Measurements from ENCODE around the gene BLZF1. TPM values are rescaled to one million over a fixed set of nuclear protein-coding genes. Genes with fewer than 3 reads are reported as not detected.
A peak's percentile ranks its signal among the peaks of the same experiment; 100 is the strongest.

The BLZF1 gene
- total and polyA plus RNA-seq, 3 experiments from 2014 or later, result 13.5 to 17.4 (median 14.0) TPM

DNA sequence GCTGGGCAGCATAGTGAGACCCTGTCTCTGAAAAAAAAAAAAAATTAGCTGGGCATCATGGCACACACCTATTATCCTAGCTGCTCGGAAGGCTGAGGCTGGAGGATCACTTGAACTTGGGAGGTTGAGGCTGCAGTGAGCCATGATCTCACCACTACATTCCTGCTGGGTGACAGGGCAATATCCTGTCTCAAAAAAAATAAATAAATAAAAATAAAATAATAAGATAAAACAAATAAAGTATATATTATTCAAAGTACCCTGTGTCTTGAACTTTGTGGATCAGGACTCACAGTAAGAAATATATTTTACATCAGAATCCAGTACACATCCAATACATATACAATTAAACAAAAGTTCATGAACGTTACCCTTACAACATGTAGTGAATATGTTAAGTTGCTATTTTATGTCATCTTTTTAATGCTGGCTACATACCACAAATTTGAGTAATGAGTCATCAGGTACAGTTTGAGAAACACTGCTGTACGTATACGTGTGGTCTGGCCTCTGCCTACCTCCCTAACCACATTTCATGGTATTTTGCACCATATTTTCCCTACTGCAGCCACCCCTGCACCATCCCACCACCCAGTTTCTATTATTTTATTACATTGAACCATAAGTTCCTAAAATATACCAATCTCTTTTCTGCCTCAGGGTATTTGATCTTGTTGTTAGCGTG is 4.8 kb upstream of the BLZF1 start:
- peak in 2 of 5 donors; percentile 7 to 51 for DNase-seq
- Histone ChIP-seq H3K9me3 (ENCODE audit: low read length) (no peaks in the 10 kb centered on the region), H3K27me3 (ENCODE audit: insufficient read depth, low read length, poor library complexity, severe bottlenecking) (no peaks in the 10 kb centered on the region), H3K27ac (ENCODE audit: low read depth, low read length) (no peak overlapping the region), H3K4me3 (ENCODE audit: low read length) (no peak overlapping the region), H3K4me1 (ENCODE audit: insufficient read depth, low read length) (peaks cover 5% of the 10 kb centered on the region), H3K36me3 (ENCODE audit: insufficient read depth, low read length) (no peaks in the 10 kb centered on the region)
- POLR2A ChIA-PET, result interaction anchor here (0.5 kb wide), 1 partner anchor 932 kb away, joined by 3 read pairs; no protein-coding TSS in a partner anchor
- Mint-ChIP-seq H3K27ac (peak overlapping the region in 7 of 8 donors; percentile 12 to 80 (median 54)), H3K36me3 (peaks cover 0 to 4% (median 2%) of the 10 kb centered on the region in 3 donors), H3K4me3 (peak overlapping the region in 3 of 7 donors; percentile 38 to 59 (median 47)), H3K27me3 (no peaks in the 10 kb centered on the region), H3K4me1 (peaks cover 21 to 35% (median 24%) of the 10 kb centered on the region in 3 donors), H3K9me3 (peaks cover 0 to 3% (median 0%) of the 10 kb centered on the region in 5 donors)
- CTCF ChIA-PET, result interaction anchor here (1.3 to 1.5 kb wide), 4 partner anchors 15 to 1020 kb away, joined by 3 to 7 read pairs (median 4); no protein-coding TSS in a partner anchor

DNA sequence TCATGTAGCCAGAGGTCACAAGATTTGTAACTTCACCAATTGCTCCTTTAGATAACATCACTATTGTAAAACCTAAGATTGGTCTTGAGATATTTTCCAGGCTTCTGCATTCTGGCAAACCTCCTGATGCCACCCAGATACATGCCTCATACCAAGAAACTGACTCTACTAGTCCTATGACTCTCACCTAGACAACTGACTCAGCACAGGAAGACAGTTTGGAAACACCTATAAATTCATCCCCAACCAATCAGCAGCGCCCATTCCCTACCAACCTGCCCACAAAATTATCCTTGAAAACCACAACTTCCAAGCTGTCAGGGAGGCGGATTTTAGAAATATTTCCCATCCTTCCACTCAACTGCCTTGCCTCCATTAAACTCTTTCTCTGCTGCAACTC is 3.0 kb upstream of the BLZF1 start:
- H3K27ac Mint-ChIP-seq, result peak overlapping the region in 5 of 8 donors; percentile 1 to 75 (median 23)
- peaks cover 26 to 41% (median 30%) of the 10 kb centered on the region in 3 donors for H3K4me1 Mint-ChIP-seq
- H3K4me3 ChIP-seq (ENCODE audit: low read length), result no peak overlapping the region
- H3K27ac ChIP-seq (ENCODE audit: low read depth, low read length), result no peak overlapping the region
- no peaks in the 10 kb centered on the region for H3K9me3 ChIP-seq (ENCODE audit: low read length)
- no peak for DNase-seq
- no peaks in the 10 kb centered on the region for H3K27me3 ChIP-seq (ENCODE audit: insufficient read depth, low read length, poor library complexity, severe bottlenecking)
- no peaks in the 10 kb centered on the region for H3K27me3 Mint-ChIP-seq
- peaks cover 11% of the 10 kb centered on the region for H3K4me1 ChIP-seq (ENCODE audit: insufficient read depth, low read length)
- POLR2A ChIA-PET, result no interaction called here
- no peaks in the 10 kb centered on the region for H3K36me3 ChIP-seq (ENCODE audit: insufficient read depth, low read length)
- peaks cover 2 to 7% (median 5%) of the 10 kb centered on the region in 3 donors for H3K36me3 Mint-ChIP-seq
- CTCF ChIA-PET, result interaction anchor here (1.1 to 1.9 kb wide), 3 partner anchors 16 to 1022 kb away, joined by 3 to 8 read pairs (median 5); no protein-coding TSS in a partner anchor
- no peak overlapping the region for H3K4me3 Mint-ChIP-seq
- peaks cover 0 to 3% (median 0%) of the 10 kb centered on the region in 5 donors for H3K9me3 Mint-ChIP-seq

DNA sequence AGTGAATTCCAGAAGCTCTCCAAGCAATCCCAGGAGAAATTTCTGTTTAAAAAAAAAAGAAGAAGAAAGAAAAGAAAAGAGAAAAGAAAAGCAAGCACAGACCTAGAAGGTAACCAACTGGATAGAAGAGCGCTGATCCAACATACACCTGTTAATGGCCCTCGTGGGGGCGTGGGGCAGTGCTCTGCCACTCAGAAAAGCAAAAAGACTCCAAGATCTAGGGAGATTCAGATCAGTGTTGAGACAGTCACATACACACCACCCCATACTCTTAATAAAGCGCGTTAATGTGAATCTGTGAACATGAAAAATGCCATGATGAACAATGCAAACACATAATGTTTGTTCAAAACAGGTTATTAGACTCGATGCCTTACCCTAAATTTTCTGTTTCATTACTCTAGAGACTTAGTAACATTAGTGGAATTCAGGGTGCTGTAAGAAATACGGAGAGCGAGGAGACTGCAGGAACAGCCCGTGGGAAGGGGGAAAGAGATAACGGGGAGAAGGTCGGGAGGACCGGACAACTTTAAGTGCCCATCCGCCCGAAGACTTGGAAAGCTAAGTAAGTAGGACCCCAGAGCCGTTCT is 804 bp upstream of the BLZF1 start:
- H3K9me3 Mint-ChIP-seq, result peaks cover 0 to 3% (median 0%) of the 10 kb centered on the region in 5 donors
- H3K27ac ChIP-seq (ENCODE audit: low read depth, low read length), result peak overlapping the region; percentile 92
- CTCF ChIA-PET, result interaction anchor here (1.1 to 3.0 kb wide), 3 partner anchors 19 to 1025 kb away, joined by 3 to 14 read pairs (median 6); no protein-coding TSS in a partner anchor

DNA sequence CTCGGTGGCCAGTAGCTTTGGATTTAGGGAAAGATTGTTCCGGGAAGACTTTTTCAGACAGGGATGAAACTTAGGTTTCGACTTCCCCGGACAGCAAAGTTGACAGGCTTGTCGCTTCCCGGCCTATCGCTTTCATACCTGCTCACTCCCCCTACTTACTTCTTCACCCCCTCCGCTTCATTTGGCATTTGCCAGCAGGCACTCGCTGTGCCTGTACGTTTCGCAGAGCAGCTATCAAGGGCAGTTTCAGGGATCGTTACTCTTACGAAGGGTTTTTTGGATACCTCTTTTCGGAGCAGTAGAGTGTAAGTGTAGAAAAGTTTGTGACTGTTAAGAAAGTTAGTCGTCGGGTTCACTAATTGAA is 393 bp downstream of the BLZF1 start:
- Mint-ChIP-seq H3K27ac (no peak overlapping the region), H3K27me3 (no peaks in the 10 kb centered on the region), H3K4me3 (no peak overlapping the region), H3K4me1 (peaks cover 38 to 52% (median 41%) of the 10 kb centered on the region in 3 donors), H3K36me3 (peaks cover 10 to 34% (median 16%) of the 10 kb centered on the region in 3 donors), H3K9me3 (peaks cover 0 to 3% (median 0%) of the 10 kb centered on the region in 5 donors)
- Histone ChIP-seq H3K4me1 (ENCODE audit: insufficient read depth, low read length) (peaks cover 22% of the 10 kb centered on the region), H3K27me3 (ENCODE audit: insufficient read depth, low read length, poor library complexity, severe bottlenecking) (no peaks in the 10 kb centered on the region), H3K4me3 (ENCODE audit: low read length) (peak overlapping the region; percentile 93), H3K9me3 (ENCODE audit: low read length) (no peaks in the 10 kb centered on the region), H3K27ac (ENCODE audit: low read depth, low read length) (peak overlapping the region; percentile 92), H3K36me3 (ENCODE audit: insufficient read depth, low read length) (peaks cover 3% of the 10 kb centered on the region)
- peak; percentile 2 to 57 (median 15) for DNase-seq
- ChIA-PET CTCF (interaction anchor here (0.9 to 3.0 kb wide), 4 partner anchors 20 to 1133 kb away, joined by 3 to 14 read pairs (median 4); no protein-coding TSS in a partner anchor), POLR2A (interaction anchor here (1.1 kb wide), 1 partner anchor 426 kb away, joined by 5 read pairs; the partner anchor contains the start of gene METTL18)

More for the DNA sequence above, 804 bp upstream of the BLZF1 start:
- H3K27ac Mint-ChIP-seq, result no peak overlapping the region
- peaks cover 3% of the 10 kb centered on the region for H3K36me3 ChIP-seq (ENCODE audit: insufficient read depth, low read length)
- no peak overlapping the region for H3K4me3 Mint-ChIP-seq
- POLR2A ChIA-PET, result interaction anchor here (0.7 to 1.0 kb wide), 3 partner anchors 61 to 1024 kb away, joined by 3 read pairs; no protein-coding TSS in a partner anchor
- H3K4me1 ChIP-seq (ENCODE audit: insufficient read depth, low read length), result peaks cover 22% of the 10 kb centered on the region
- no peaks in the 10 kb centered on the region for H3K27me3 ChIP-seq (ENCODE audit: insufficient read depth, low read length, poor library complexity, severe bottlenecking)
- H3K36me3 Mint-ChIP-seq, result peaks cover 10 to 23% (median 13%) of the 10 kb centered on the region in 3 donors
- DNase-seq, result no peak
- H3K27me3 Mint-ChIP-seq, result no peaks in the 10 kb centered on the region
- H3K9me3 ChIP-seq (ENCODE audit: low read length), result no peaks in the 10 kb centered on the region
- peak overlapping the region; percentile 93 for H3K4me3 ChIP-seq (ENCODE audit: low read length)
- H3K4me1 Mint-ChIP-seq, result peaks cover 44 to 56% (median 44%) of the 10 kb centered on the region in 3 donors

DNA sequence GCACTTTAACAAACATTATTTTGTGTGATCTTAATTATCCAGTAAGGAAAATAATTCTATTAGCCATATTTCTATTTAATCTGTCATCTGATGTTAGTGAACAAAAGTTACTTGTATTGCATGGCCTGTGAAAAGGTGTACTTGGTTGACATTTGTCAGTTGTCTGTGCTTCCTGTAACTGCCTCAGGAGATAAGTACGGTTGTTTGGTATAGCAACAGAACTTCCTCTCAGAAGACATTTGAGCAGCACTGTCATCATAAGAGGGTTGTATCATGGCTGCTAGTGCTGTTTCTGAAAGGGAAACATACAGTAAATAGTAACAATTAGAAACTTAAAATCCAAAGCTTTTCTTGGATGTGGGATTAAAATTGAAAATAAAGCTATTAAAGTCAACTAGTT is 3.4 kb downstream of the BLZF1 start:
- peaks cover 22% of the 10 kb centered on the region for H3K4me1 ChIP-seq (ENCODE audit: insufficient read depth, low read length)
- ChIA-PET POLR2A (no interaction called here), CTCF (no interaction called here)
- H3K4me1 Mint-ChIP-seq, result peaks cover 26 to 48% (median 29%) of the 10 kb centered on the region in 3 donors
- peak overlapping the region in 2 of 8 donors; percentile 27 to 76 for H3K27ac Mint-ChIP-seq
- no peak overlapping the region for H3K4me3 ChIP-seq (ENCODE audit: low read length)
- DNase-seq, result no peak
- no peaks in the 10 kb centered on the region for H3K27me3 Mint-ChIP-seq
- no peak overlapping the region for H3K27ac ChIP-seq (ENCODE audit: low read depth, low read length)
- peaks cover 3% of the 10 kb centered on the region for H3K36me3 ChIP-seq (ENCODE audit: insufficient read depth, low read length)
- H3K36me3 Mint-ChIP-seq, result peaks cover 10 to 45% (median 14%) of the 10 kb centered on the region in 3 donors
- no peaks in the 10 kb centered on the region for H3K27me3 ChIP-seq (ENCODE audit: insufficient read depth, low read length, poor library complexity, severe bottlenecking)
- H3K4me3 Mint-ChIP-seq, result peak overlapping the region in 2 of 7 donors; percentile 17 to 56
- H3K9me3 Mint-ChIP-seq, result no peaks in the 10 kb centered on the region
- no peaks in the 10 kb centered on the region for H3K9me3 ChIP-seq (ENCODE audit: low read length)

DNA sequence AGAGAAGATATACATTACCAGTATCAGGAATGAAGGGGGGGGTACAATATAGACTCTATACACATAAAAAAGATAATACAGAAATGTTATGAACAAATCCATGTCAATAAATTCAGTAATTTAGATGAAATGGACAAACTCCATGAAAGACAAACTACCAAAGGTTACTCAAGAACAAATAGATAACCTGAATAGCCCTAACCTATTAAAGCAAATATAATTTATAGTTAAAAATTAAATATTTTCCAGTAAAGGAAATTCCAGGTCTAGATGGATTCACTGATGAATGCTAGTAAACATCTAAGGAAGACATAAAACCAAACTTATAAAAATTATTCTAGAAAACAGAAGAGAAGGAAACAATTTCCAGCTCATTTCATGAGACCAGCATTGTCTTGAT is 13.2 kb downstream of the BLZF1 start:
- H3K36me3 ChIP-seq (ENCODE audit: insufficient read depth, low read length), result peaks cover 50% of the 10 kb centered on the region
- CTCF ChIA-PET, result no interaction called here

DNA sequence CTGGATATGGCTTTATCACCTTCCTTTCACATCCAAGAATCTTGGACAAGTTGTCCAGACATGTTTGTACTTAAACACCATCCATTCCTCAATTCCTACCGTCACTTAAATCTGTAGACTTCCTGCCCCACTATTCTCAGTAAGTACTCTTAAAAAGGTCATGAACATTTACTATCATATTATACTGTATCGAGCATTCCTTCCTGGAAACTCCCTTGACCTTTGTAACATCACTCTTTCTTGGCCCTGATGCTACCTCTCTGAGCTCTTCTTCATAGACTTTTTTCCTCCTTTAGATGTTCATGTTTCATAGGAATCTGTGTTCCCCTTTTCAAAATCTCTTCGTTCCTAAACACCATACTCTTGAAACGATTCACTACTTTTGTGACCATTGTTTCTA is 15.5 kb downstream of the BLZF1 start:
- Histone ChIP-seq H3K27me3 (ENCODE audit: insufficient read depth, low read length, poor library complexity, severe bottlenecking) (no peaks in the 10 kb centered on the region), H3K27ac (ENCODE audit: low read depth, low read length) (no peak overlapping the region), H3K36me3 (ENCODE audit: insufficient read depth, low read length) (peaks cover 46% of the 10 kb centered on the region), H3K4me3 (ENCODE audit: low read length) (no peak overlapping the region), H3K4me1 (ENCODE audit: insufficient read depth, low read length) (no peaks in the 10 kb centered on the region), H3K9me3 (ENCODE audit: low read length) (no peaks in the 10 kb centered on the region)
- peaks cover 0 to 4% (median 3%) of the 10 kb centered on the region in 3 donors for H3K4me1 Mint-ChIP-seq
- H3K4me3 Mint-ChIP-seq, result no peak overlapping the region
- no peak for DNase-seq
- H3K27ac Mint-ChIP-seq, result no peak overlapping the region
- POLR2A ChIA-PET, result no interaction called here
- no peaks in the 10 kb centered on the region for H3K9me3 Mint-ChIP-seq
- peaks cover 31 to 37% (median 34%) of the 10 kb centered on the region in 3 donors for H3K36me3 Mint-ChIP-seq
- CTCF ChIA-PET, result interaction anchor here (1.0 kb wide), 1 partner anchor 1041 kb away, joined by 3 read pairs; no protein-coding TSS in a partner anchor
- H3K27me3 Mint-ChIP-seq, result no peaks in the 10 kb centered on the region

More for the DNA sequence above, 13.2 kb downstream of the BLZF1 start:
- no peak overlapping the region for H3K4me3 Mint-ChIP-seq
- POLR2A ChIA-PET, result no interaction called here
- H3K9me3 Mint-ChIP-seq, result no peaks in the 10 kb centered on the region
- peaks cover 30 to 45% (median 30%) of the 10 kb centered on the region in 3 donors for H3K36me3 Mint-ChIP-seq
- Histone ChIP-seq H3K4me1 (ENCODE audit: insufficient read depth, low read length) (no peaks in the 10 kb centered on the region), H3K27me3 (ENCODE audit: insufficient read depth, low read length, poor library complexity, severe bottlenecking) (no peaks in the 10 kb centered on the region), H3K4me3 (ENCODE audit: low read length) (no peak overlapping the region), H3K9me3 (ENCODE audit: low read length) (no peaks in the 10 kb centered on the region), H3K27ac (ENCODE audit: low read depth, low read length) (no peak overlapping the region)
- no peak for DNase-seq
- no peak overlapping the region for H3K27ac Mint-ChIP-seq
- H3K27me3 Mint-ChIP-seq, result no peaks in the 10 kb centered on the region
- H3K4me1 Mint-ChIP-seq, result peaks cover 0 to 12% (median 3%) of the 10 kb centered on the region in 3 donors

Measured in CD8-positive, alpha-beta memory T cell (primary cell).